Measurements from ENCODE around the gene PRKCZ.

DNA sequence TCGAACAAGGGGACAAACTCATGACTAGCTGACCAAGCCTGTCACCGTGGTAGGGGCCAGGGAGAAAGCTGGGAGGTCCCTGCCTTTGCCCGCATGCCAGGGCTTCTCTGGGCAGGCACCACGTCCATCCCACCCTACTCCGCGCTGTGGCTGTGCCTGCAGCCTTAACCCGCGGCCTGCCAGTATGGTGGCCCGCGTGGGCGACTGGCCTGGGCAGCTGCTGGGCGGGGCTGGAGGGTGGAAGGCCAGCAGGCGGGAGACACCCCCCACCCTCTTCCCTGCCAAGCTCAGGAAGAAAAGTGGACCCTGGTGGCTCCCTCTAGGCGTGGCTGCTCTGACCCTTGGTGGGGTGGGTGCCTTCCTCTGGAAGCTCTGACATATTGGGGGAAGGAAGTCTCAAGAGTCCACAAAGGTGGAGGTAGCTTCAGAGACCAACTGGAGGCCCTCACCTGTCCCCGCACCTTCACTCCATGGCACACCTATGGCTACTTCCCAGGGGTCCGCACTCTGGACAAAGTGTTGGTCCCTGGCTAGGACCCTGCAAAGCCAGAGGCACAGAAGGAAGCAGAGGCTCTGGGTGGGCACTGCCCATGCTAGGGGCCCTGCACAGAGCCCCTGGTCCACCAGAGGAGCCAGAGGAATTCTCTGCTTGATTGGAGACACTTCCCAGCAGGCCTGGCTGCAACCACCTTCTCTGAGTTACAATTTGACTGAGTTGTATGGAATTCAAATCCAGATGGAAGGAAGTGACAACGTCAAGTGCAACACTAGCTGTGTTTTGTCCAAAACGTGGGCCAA, 174.6 kb downstream of the PRKCZ start:
- TF ChIP-seq, protein P1, sequence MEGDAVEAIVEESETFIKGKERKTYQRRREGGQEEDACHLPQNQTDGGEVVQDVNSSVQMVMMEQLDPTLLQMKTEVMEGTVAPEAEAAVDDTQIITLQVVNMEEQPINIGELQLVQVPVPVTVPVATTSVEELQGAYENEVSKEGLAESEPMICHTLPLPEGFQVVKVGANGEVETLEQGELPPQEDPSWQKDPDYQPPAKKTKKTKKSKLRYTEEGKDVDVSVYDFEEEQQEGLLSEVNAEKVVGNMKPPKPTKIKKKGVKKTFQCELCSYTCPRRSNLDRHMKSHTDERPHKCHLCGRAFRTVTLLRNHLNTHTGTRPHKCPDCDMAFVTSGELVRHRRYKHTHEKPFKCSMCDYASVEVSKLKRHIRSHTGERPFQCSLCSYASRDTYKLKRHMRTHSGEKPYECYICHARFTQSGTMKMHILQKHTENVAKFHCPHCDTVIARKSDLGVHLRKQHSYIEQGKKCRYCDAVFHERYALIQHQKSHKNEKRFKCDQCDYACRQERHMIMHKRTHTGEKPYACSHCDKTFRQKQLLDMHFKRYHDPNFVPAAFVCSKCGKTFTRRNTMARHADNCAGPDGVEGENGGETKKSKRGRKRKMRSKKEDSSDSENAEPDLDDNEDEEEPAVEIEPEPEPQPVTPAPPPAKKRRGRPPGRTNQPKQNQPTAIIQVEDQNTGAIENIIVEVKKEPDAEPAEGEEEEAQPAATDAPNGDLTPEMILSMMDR (conservative IDR thresholded peaks at IDR 0.05 in 1 of 2, IDR thresholded peaks at IDR 0.05 in 1 of 2; ENCODE audit: low read depth in 1 of 2, low read length in 2 of 2), result no peak
- no peak for TF ChIP-seq EZH2 (IDR thresholded peaks at IDR 0.05; ENCODE audit: low read length, missing control alignments)
